Glutamatergic neuron (in vitro differentiated cells): ENCODE data around the gene BCO2. TPM values are rescaled to one million over a fixed set of nuclear protein-coding genes. Genes with fewer than 3 reads are reported as not detected.
"Not testable (repeated sequence)": the region's sequence is repeated elsewhere in the genome, so short reads cannot be mapped to it uniquely, and the experiment has no call there.

ENCODE experiments used
- DNase-seq: peaks from one replicate; pipeline ENCODE4 v3.0.0; 2022
- H3K27ac Mint-ChIP-seq: one replicate; pipeline ENCODE4 v1.8.0; 2020; ENCODE audit warnings: mild to moderate bottlenecking, mixed read lengths, inconsistent platforms; ENCODE audit not compliant: unreplicated experiment
- H3K27me3 Mint-ChIP-seq: one replicate; pipeline ENCODE4 v1.8.0; 2020; ENCODE audit warnings: mild to moderate bottlenecking, moderate library complexity, mixed read lengths, inconsistent platforms; ENCODE audit not compliant: unreplicated experiment
- H3K36me3 Mint-ChIP-seq: one replicate; pipeline ENCODE4 v1.8.0; 2020; ENCODE audit warnings: mild to moderate bottlenecking, mixed read lengths, inconsistent platforms; ENCODE audit not compliant: unreplicated experiment
- H3K4me1 Mint-ChIP-seq: one replicate; pipeline ENCODE4 v1.8.0; 2020; ENCODE audit warnings: mild to moderate bottlenecking, low read depth, mixed read lengths, inconsistent platforms; ENCODE audit not compliant: unreplicated experiment
- H3K4me3 Mint-ChIP-seq: one replicate; pipeline ENCODE4 v1.8.0; 2020; ENCODE audit warnings: mild to moderate bottlenecking, mixed read lengths, inconsistent platforms; ENCODE audit not compliant: unreplicated experiment
- H3K9me3 Mint-ChIP-seq: one replicate; pipeline ENCODE4 v1.8.0; 2020; ENCODE audit warnings: mild to moderate bottlenecking, moderate library complexity, mixed read lengths, inconsistent platforms; ENCODE audit not compliant: unreplicated experiment
- total RNA-seq: library from RNA; stranded (reverse); fragmentation: NEBNext Ultra II Directional; extraction: Animal tissue kit (Norgen Biotek cat#: 25700); gene quantifications from one replicate; pipeline ENCODE4 v1.2.1, GENCODE V29; 2021; ENCODE audit not compliant: unreplicated experiment
- TF ChIP-seq, protein P1 (sequence below): fragments of 200-600 bp; sonication (generic); IDR thresholded peaks from one replicate; pipeline ENCODE4 v1.5.0; 2021; ENCODE audit not compliant: partially characterized antibody, unreplicated experiment

BCO2 gene
- total RNA-seq, 1 donor from 2014 or later, result 2.6 TPM

DNA sequence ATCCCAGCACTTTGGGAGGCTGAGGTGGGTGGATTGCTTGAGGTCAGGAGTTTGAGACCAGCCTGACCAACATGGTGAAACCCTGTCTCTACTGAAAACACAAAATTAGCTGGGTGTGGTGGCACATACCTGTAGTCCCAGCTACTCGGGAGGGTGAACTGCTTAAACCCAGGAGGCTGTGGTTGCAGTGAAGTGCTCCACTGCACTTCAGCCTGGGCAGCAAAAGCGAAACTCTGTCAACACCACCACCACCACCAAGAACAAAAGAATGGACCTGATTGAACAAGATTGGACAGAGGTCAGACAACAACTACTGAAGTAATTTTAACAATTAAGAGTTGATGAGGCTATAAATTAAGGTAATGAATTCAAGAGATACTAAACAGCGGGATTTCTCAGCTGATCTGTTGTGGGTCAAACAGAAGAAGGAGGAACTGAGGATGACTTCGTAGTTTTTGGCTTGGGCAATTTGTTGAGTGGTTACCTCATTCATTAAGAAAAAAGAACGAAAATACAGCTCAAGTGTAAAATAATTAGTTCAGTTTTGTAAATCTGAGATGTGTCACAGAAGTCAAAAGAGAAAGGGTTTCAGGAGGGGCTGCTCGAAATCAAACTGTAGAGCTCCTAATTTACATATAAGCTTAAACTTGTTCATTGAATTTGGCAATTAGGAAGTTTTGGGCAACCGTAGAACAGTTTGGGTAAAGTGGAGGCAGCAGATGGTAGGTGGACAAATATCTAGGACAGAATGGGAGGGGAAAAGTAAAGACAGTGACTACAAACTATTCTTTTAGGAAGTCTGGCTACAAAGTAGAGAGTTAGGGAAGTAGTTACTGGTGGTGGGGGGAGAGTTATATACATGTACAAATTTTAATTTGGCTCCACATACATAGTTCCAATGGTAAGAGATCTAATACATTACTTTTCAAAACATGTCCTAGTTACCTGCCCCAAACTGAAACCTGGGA lies 15.9 kb upstream of the BCO2 start:
- H3K4me3 Mint-ChIP-seq, result no peak overlapping the region
- no peak overlapping the region for H3K27ac Mint-ChIP-seq
- H3K27me3 Mint-ChIP-seq, result peaks cover 3% of the 10 kb centered on the region
- no peaks in the 10 kb centered on the region for H3K4me1 Mint-ChIP-seq
- no peaks in the 10 kb centered on the region for H3K9me3 Mint-ChIP-seq
- H3K36me3 Mint-ChIP-seq, result no peaks in the 10 kb centered on the region
- DNase-seq, result no peak
- TF ChIP-seq, protein P1, sequence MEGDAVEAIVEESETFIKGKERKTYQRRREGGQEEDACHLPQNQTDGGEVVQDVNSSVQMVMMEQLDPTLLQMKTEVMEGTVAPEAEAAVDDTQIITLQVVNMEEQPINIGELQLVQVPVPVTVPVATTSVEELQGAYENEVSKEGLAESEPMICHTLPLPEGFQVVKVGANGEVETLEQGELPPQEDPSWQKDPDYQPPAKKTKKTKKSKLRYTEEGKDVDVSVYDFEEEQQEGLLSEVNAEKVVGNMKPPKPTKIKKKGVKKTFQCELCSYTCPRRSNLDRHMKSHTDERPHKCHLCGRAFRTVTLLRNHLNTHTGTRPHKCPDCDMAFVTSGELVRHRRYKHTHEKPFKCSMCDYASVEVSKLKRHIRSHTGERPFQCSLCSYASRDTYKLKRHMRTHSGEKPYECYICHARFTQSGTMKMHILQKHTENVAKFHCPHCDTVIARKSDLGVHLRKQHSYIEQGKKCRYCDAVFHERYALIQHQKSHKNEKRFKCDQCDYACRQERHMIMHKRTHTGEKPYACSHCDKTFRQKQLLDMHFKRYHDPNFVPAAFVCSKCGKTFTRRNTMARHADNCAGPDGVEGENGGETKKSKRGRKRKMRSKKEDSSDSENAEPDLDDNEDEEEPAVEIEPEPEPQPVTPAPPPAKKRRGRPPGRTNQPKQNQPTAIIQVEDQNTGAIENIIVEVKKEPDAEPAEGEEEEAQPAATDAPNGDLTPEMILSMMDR, result no peak

GRCh38 chr11:112160091-112160848 lies 15.0 kb upstream of the BCO2 start:
- Mint-ChIP-seq H3K4me3 (no peak overlapping the region), H3K36me3 (no peaks in the 10 kb centered on the region), H3K4me1 (no peaks in the 10 kb centered on the region), H3K27ac (no peak overlapping the region), H3K27me3 (peaks cover 3% of the 10 kb centered on the region), H3K9me3 (no peaks in the 10 kb centered on the region)
- no peak for DNase-seq
- TF ChIP-seq, protein P1, result no peak

DNA sequence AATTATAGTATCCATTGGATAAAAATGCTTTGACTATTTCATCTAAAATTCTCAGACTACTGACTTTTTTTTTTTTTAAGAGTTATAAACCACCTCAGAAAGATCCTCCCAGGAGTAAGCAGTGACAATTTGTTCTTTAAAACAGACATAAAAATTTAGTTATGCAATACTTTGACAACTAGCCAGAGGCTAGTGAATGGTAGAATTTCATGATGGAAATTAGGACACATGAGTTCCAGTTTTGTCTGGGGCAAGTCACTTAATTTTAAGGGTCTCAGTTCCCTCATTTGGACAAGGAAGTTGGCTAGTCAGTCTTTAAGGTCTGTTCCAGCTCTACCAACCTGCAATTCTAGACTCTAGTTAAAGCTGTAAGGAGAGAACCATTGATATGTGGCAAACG lies 14.3 kb upstream of the BCO2 start:
- Mint-ChIP-seq H3K4me1 (no peaks in the 10 kb centered on the region), H3K36me3 (no peaks in the 10 kb centered on the region), H3K27me3 (peaks cover 3% of the 10 kb centered on the region), H3K4me3 (no peak overlapping the region), H3K9me3 (no peaks in the 10 kb centered on the region), H3K27ac (no peak overlapping the region)
- DNase-seq, result no peak
- TF ChIP-seq, protein P1, result no peak

- DNase-seq, H3K9me3 Mint-ChIP-seq, H3K4me3 Mint-ChIP-seq, H3K27ac Mint-ChIP-seq, H3K36me3 Mint-ChIP-seq, H3K27me3 Mint-ChIP-seq, H3K4me1 Mint-ChIP-seq: not testable (repeated sequence)
Observed at GRCh38 chr11:112162200-112162599, 13.1 kb upstream of the BCO2 start.

DNA sequence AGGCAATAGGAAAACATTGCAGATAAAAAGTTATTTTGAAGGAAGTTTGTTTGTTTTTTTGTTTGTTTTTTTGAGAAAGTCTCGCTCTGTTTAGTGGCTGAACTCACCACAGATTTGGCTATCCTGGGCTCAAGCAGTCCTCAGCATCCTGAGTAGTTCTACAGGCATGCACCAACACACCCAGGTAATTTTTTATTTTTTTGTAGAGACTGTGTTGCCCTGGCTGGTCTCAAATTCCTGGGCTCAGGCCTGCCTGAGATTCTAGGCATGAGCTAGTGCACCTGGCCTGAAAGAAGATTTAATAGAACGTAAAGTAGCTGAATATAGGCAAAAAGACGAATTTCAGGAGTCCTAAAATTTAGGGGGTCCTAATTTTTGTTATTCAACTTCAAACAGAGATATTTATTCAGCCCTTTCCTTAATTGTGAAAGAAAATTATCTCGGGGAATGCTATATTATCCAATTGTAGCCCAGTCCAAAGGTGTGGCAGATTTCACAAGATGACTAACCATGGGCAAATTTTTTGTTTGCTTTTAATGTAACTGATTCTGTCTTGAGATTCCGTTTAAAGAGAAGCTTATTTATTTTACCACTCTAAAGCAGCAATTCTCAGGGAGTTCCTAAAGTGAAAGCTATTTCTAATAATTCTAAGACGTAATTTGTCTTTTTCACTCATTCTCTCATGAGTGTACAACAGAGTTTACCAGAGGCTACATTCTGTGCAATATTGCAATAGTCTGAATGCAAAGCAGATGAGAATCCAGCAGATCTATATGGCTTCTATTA lies 12.4 kb upstream of the BCO2 start:
- H3K4me1 Mint-ChIP-seq, result no peaks in the 10 kb centered on the region
- no peak for DNase-seq
- no peaks in the 10 kb centered on the region for H3K9me3 Mint-ChIP-seq
- H3K36me3 Mint-ChIP-seq, result no peaks in the 10 kb centered on the region
- no peak overlapping the region for H3K4me3 Mint-ChIP-seq
- TF ChIP-seq, protein P1, result no peak
- H3K27ac Mint-ChIP-seq, result no peak overlapping the region
- peaks cover 3% of the 10 kb centered on the region for H3K27me3 Mint-ChIP-seq
